Omental fat pad (tissue), 4 donors: ENCODE data around the gene LRRC45. TPM values are rescaled to one million over a fixed set of nuclear protein-coding genes. Genes with fewer than 3 reads are reported as not detected.
"Not testable (repeated sequence)": the region's sequence is repeated elsewhere in the genome, so short reads cannot be mapped to it uniquely, and the experiment has no call there.

Experiments
- ATAC-seq: fragments of 150-250 bp; one replicate; pipeline ENCODE4 v1.9.1; 2016; ENCODE audit warnings: mild to moderate bottlenecking, moderate library complexity; ENCODE audit not compliant: low FRiP score
- DNase-seq: peaks from one replicate; pipeline ENCODE4 v3.0.0-alpha.2; 2019; ENCODE audit warnings: low spot score
- CTCF ChIP-seq, 3 donors: fragments of 450-650 bp; IDR thresholded peaks; one replicate each; pipeline ENCODE4 v1.5.1; 2016 to 2017; ENCODE audit warnings: antibody characterized with exemption in 3 of 3, mild to moderate bottlenecking in 3 of 3, moderate library complexity in 2 of 3
- total RNA-seq, 4 donors: library from RNA; depleted of rRNA; stranded (reverse); fragments of >200 nt; gene quantifications; one replicate each; pipeline ENCODE4 v1.1.0, GENCODE V29; 2016

The LRRC45 gene
- total RNA-seq, 4 donors from 2014 or later: 4.7 to 12.3 (median 5.6) TPM

GRCh38 chr17:82037889-82038195 lies 14.7 kb downstream of the LRRC45 start:
- TF ChIP-seq CTCF (IDR thresholded peaks at IDR 0.05): no peak
- ATAC-seq: no peak

GRCh38 chr17:82038796-82039409 lies 15.8 kb downstream of the LRRC45 start:
- not testable (repeated sequence) for DNase-seq, ATAC-seq

More at GRCh38 chr17:82037889-82038195, 14.7 kb downstream of the LRRC45 start:
- DNase-seq: no peak

GRCh38 chr17:82039695-82040299 lies 16.7 kb downstream of the LRRC45 start:
- no peak for TF ChIP-seq CTCF (IDR thresholded peaks at IDR 0.05)
- DNase-seq: no peak
- no peak for ATAC-seq

GRCh38 chr17:82041144-82041814 lies 18.2 kb downstream of the LRRC45 start:
- no peak for TF ChIP-seq CTCF (IDR thresholded peaks at IDR 0.05)
- DNase-seq: no peak
- no peak for ATAC-seq

- no peak for TF ChIP-seq CTCF (IDR thresholded peaks at IDR 0.05)
- ATAC-seq (no peak), DNase-seq (no peak)
Observed at GRCh38 chr17:82042649-82043048, 19.5 kb downstream of the LRRC45 start.

- ATAC-seq (no peak), DNase-seq (no peak)
- TF ChIP-seq CTCF (IDR thresholded peaks at IDR 0.05): no peak
Observed at GRCh38 chr17:82043507-82043906, 20.4 kb downstream of the LRRC45 start.

- no peak for TF ChIP-seq CTCF (IDR thresholded peaks at IDR 0.05)
- DNase-seq (no peak), ATAC-seq (no peak)
Observed at GRCh38 chr17:82045936-82046484, 22.9 kb downstream of the LRRC45 start.
